Pancreas (tissue), 10 donors: ENCODE data around the gene PAX9. TPM values are rescaled to one million over a fixed set of nuclear protein-coding genes. Genes with fewer than 3 reads are reported as not detected.

Source experiments
- ATAC-seq, 4 donors: fragments of 200-7000 bp; cut with Tn5 transposase; one replicate each; pipeline versions ENCODE4 v1.8.0 to v1.9.1; 2020; ENCODE audit warnings: mild to moderate bottlenecking in 4 of 4, moderate library complexity in 4 of 4
- DNase-seq, 6 donors: peaks; one replicate each; pipeline ENCODE4 v3.0.0-alpha.2; 2020
- FAIRE-seq: peaks from 2 replicates; lab custom pipeline; 2012; peaks lifted over from hg19 to GRCh38; lab: Jason Lieb, UNC
- H3K27ac ChIP-seq, 4 donors: fragments of 200-600 bp; sonication (generic); 1 replicate in 3 of 4; 2 replicates in 1 of 4; pipeline versions ENCODE4 v1.5.0 to v1.8.0; 2020
- H3K27me3 ChIP-seq, 4 donors: fragments of 200-600 bp; one replicate each; pipeline ENCODE4 v1.8.0; 2021
- H3K36me3 ChIP-seq, 3 donors: fragments of 200-600 bp; sonication (generic) in 1 of 3; one replicate each; pipeline versions ENCODE4 v1.5.0 to v1.8.0; 2020 to 2021
- H3K4me1 ChIP-seq, 3 donors: fragments of 200-600 bp; one replicate each; pipeline ENCODE4 v1.8.0; 2021
- H3K4me3 ChIP-seq, 4 donors: fragments of 200-600 bp; sonication (generic) in 2 of 4; one replicate each; pipeline versions ENCODE4 v1.5.0 to v1.8.0; 2020 to 2021
- H3K9me3 ChIP-seq, 4 donors: fragments of 200-600 bp; one replicate each; pipeline ENCODE4 v1.8.0; 2021
- WGBS, 2 donors: extraction: QIAGEN DNeasy Blood & Tissue Kit; methylation state at CpG; one replicate each; pipeline ENCODE4 v1.1.7; 2013; 5-methylcytosine and 5-hydroxymethylcytosine counted together
- intact Hi-C, 3 donors: fragments of 100-400 bp; cut with DNase I; formaldehyde crosslinking; loops; one replicate each; pipeline versions ENCODE4 v1.11.1 to v1.14.2; 2022
- polyA plus RNA-seq, 2 donors: library from polyadenylated mRNA; stranded (reverse); fragments of 200-250 nt; gene quantifications; one replicate each; pipeline ENCODE4 v1.2.3, GENCODE V29; 2013
- total RNA-seq, 6 donors: library from RNA; stranded (reverse); fragmentation: NEBNext Ultra II Directional in 4 of 6; extraction: Animal tissue kit (Norgen Biotek cat#: 25700) in 4 of 6; gene quantifications; one replicate each; pipeline versions ENCODE4 v1.2.1 to v1.2.4, GENCODE V29; 2021 to 2023
- TF ChIP-seq, protein P1 (sequence below), 4 donors: fragments of 200-600 bp; sonication (generic) in 3 of 4; IDR thresholded peaks; one replicate each; pipeline versions ENCODE4 v1.5.0 to v1.8.0; 2021; ENCODE audit warnings: antibody characterized with exemption in 4 of 4
- donor health status: healthy with polysubstance abuse.
- donor health status: DM: no; HTN: no; CAD: no; lungs with moderate emphysema.
- donor health status: DM: no; HTN: no; CAD: no.
- donor health status: control.
- donor health status: control.
- donor health status: Bipolar disorder and iron deficiency.
- donor health status: DM: yes; HTN: yes; CAD: no.
- donor health status: DM: no; HTN: no; CAD: no.
- donor health status: DM: no; HTN: no; CAD: no.
- donor health status: DM: yes; HTN: yes; CAD: no.

Gene PAX9
- total and polyA plus RNA-seq, 8 donors: 0.04 to 0.23 (median 0.16) TPM; not detected in 4

- no peak overlapping the region for H3K27ac ChIP-seq
- FAIRE-seq (no peak), ATAC-seq (no peak), DNase-seq (no peak)
- H3K4me1 ChIP-seq: peaks cover 0 to 10% (median under 1%) of the 10 kb centered on the region in 3 donors
- no peaks in the 10 kb centered on the region for H3K9me3 ChIP-seq
- intact Hi-C loops: no loop called here
- no peaks in the 10 kb centered on the region for H3K36me3 ChIP-seq
- H3K4me3 ChIP-seq: no peak overlapping the region
- peaks cover 22 to 90% (median 44%) of the 10 kb centered on the region in 4 donors for H3K27me3 ChIP-seq
- TF ChIP-seq, protein P1, sequence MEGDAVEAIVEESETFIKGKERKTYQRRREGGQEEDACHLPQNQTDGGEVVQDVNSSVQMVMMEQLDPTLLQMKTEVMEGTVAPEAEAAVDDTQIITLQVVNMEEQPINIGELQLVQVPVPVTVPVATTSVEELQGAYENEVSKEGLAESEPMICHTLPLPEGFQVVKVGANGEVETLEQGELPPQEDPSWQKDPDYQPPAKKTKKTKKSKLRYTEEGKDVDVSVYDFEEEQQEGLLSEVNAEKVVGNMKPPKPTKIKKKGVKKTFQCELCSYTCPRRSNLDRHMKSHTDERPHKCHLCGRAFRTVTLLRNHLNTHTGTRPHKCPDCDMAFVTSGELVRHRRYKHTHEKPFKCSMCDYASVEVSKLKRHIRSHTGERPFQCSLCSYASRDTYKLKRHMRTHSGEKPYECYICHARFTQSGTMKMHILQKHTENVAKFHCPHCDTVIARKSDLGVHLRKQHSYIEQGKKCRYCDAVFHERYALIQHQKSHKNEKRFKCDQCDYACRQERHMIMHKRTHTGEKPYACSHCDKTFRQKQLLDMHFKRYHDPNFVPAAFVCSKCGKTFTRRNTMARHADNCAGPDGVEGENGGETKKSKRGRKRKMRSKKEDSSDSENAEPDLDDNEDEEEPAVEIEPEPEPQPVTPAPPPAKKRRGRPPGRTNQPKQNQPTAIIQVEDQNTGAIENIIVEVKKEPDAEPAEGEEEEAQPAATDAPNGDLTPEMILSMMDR (IDR thresholded peaks at IDR 0.05): no peak
Observed at GRCh38 chr14:36652542-36653201, 9.0 kb upstream of the PAX9 start.

- intact Hi-C loops: no loop called here
- no peak overlapping the region for H3K27ac ChIP-seq
- H3K27me3 ChIP-seq: peaks cover 22 to 93% (median 45%) of the 10 kb centered on the region in 4 donors
- no peaks in the 10 kb centered on the region for H3K9me3 ChIP-seq
- H3K36me3 ChIP-seq: no peaks in the 10 kb centered on the region
- ATAC-seq (no peak), FAIRE-seq (no peak), DNase-seq (no peak)
- H3K4me3 ChIP-seq: no peak overlapping the region
- 29 to 32% methylated on average over 3 of the region's 3 CpGs for WGBS, 2 donors
- TF ChIP-seq, protein P1 (IDR thresholded peaks at IDR 0.05): no peak
- H3K4me1 ChIP-seq: peaks cover 0 to 16% (median 0%) of the 10 kb centered on the region in 3 donors
Observed at GRCh38 chr14:36653413-36653812, 8.2 kb upstream of the PAX9 start.

- FAIRE-seq: no peak
- intact Hi-C loops: no loop called here
Observed at GRCh38 chr14:36653962-36654793, 7.5 kb upstream of the PAX9 start.

GRCh38 chr14:36654794-36655381, 6.8 kb upstream of the PAX9 start:
- no peaks in the 10 kb centered on the region for H3K9me3 ChIP-seq
- peaks cover 18 to 93% (median 46%) of the 10 kb centered on the region in 4 donors for H3K27me3 ChIP-seq
- H3K36me3 ChIP-seq: no peaks in the 10 kb centered on the region
- H3K4me1 ChIP-seq: peaks cover 0 to 21% (median 0%) of the 10 kb centered on the region in 3 donors
- H3K27ac ChIP-seq: no peak overlapping the region
- 7% methylated on average over 34 of the region's 34 CpGs for WGBS, 2 donors
- intact Hi-C loops: no loop called here
- DNase-seq (peak in 1 of 6 donors; percentile 69), FAIRE-seq (no peak), ATAC-seq (no peak)
- TF ChIP-seq, protein P1 (IDR thresholded peaks at IDR 0.05): no peak
- H3K4me3 ChIP-seq: no peak overlapping the region

More at GRCh38 chr14:36653962-36654793, 7.5 kb upstream of the PAX9 start:
- H3K9me3 ChIP-seq: no peaks in the 10 kb centered on the region
- TF ChIP-seq, protein P1 (IDR thresholded peaks at IDR 0.05): no peak
- peak in 1 of 6 donors; percentile 31 for DNase-seq
- WGBS, 2 donors: 9 to 11% methylated on average over 31 of the region's 31 CpGs
- H3K27ac ChIP-seq: no peak overlapping the region
- H3K27me3 ChIP-seq: peaks cover 19 to 93% (median 47%) of the 10 kb centered on the region in 4 donors
- ATAC-seq: no peak
- no peaks in the 10 kb centered on the region for H3K36me3 ChIP-seq
- peaks cover 0 to 21% (median 0%) of the 10 kb centered on the region in 3 donors for H3K4me1 ChIP-seq
- H3K4me3 ChIP-seq: no peak overlapping the region
